ENCODE data around the gene FBXO21. TPM values are rescaled to one million over a fixed set of nuclear protein-coding genes. Genes with fewer than 3 reads are reported as not detected.
"Not testable (repeated sequence)": the region's sequence is repeated elsewhere in the genome, so short reads cannot be mapped to it uniquely, and the experiment has no call there.

Gene FBXO21
- total and polyA plus RNA-seq, 2 donors from 2014 or later: 28.9 to 45.0 TPM

- Histone ChIP-seq H3K36me3 (ENCODE audit: control insufficient read depth in 2 of 3, insufficient read depth in 3 of 3, low read length in 3 of 3) (no peaks in the 10 kb centered on the region), H3K4me1 (ENCODE audit: control insufficient read depth in 2 of 3, insufficient read depth in 2 of 3, low read depth in 1 of 3, low read length in 3 of 3) (no peaks in the 10 kb centered on the region), H3K9ac (ENCODE audit: low read length in 3 of 3) (no peak overlapping the region), H3K9me3 (ENCODE audit: control insufficient read depth in 2 of 3, insufficient read depth in 1 of 3, low read length in 3 of 3) (no peaks in the 10 kb centered on the region), H3K27ac (ENCODE audit: low read depth in 2 of 2, low read length in 2 of 2) (no peak overlapping the region), H3K4me3 (ENCODE audit: low read length in 3 of 3) (no peak overlapping the region), H3K27me3 (ENCODE audit: control insufficient read depth, insufficient read depth, low read length) (no peaks in the 10 kb centered on the region)
- no peak for TF ChIP-seq CTCF (IDR thresholded peaks at IDR 0.05; ENCODE audit: borderline replicate concordance, extremely low read depth, insufficient read depth)
- intact Hi-C loops (cut with DNase I): no loop called here
- FAIRE-seq: no peak
- DNase-seq: no peak
Measured at GRCh38 chr12:117226505-117226904, 36.2 kb upstream of the FBXO21 start.

- no peaks in the 10 kb centered on the region for H3K36me3 ChIP-seq (ENCODE audit: control insufficient read depth in 2 of 3, insufficient read depth in 3 of 3, low read length in 3 of 3)
- H3K4me1 ChIP-seq (ENCODE audit: control insufficient read depth in 2 of 3, insufficient read depth in 2 of 3, low read depth in 1 of 3, low read length in 3 of 3): no peaks in the 10 kb centered on the region
- H3K4me3 ChIP-seq (ENCODE audit: low read length in 3 of 3): no peak overlapping the region
- no peak overlapping the region for H3K9ac ChIP-seq (ENCODE audit: low read length in 3 of 3)
- no peaks in the 10 kb centered on the region for H3K27me3 ChIP-seq (ENCODE audit: control insufficient read depth, insufficient read depth, low read length)
- intact Hi-C loops (cut with DNase I): no loop called here
- DNase-seq: no peak
- no peaks in the 10 kb centered on the region for H3K9me3 ChIP-seq (ENCODE audit: control insufficient read depth in 2 of 3, insufficient read depth in 1 of 3, low read length in 3 of 3)
- H3K27ac ChIP-seq (ENCODE audit: low read depth in 2 of 2, low read length in 2 of 2): no peak overlapping the region
- no peak for FAIRE-seq
- TF ChIP-seq CTCF (IDR thresholded peaks at IDR 0.05; ENCODE audit: borderline replicate concordance, extremely low read depth, insufficient read depth): no peak
Measured at GRCh38 chr12:117225179-117225578, 34.9 kb upstream of the FBXO21 start.

GRCh38 chr12:117220947-117221346 is 30.7 kb upstream of the FBXO21 start:
- H3K27ac ChIP-seq (ENCODE audit: low read depth in 2 of 2, low read length in 2 of 2); intact Hi-C loops (cut with DNase I); H3K9ac ChIP-seq (ENCODE audit: low read length in 3 of 3); FAIRE-seq; H3K4me1 ChIP-seq (ENCODE audit: control insufficient read depth in 2 of 3, insufficient read depth in 2 of 3, low read depth in 1 of 3, low read length in 3 of 3); H3K9me3 ChIP-seq (ENCODE audit: control insufficient read depth in 2 of 3, insufficient read depth in 1 of 3, low read length in 3 of 3); H3K36me3 ChIP-seq (ENCODE audit: control insufficient read depth in 2 of 3, insufficient read depth in 3 of 3, low read length in 3 of 3); H3K27me3 ChIP-seq (ENCODE audit: control insufficient read depth, insufficient read depth, low read length); DNase-seq; H3K4me3 ChIP-seq (ENCODE audit: low read length in 3 of 3): not testable (repeated sequence)

- H3K4me3 ChIP-seq (ENCODE audit: low read length in 3 of 3): no peak overlapping the region
- DNase-seq (no peak), FAIRE-seq (no peak)
- no peak overlapping the region for H3K27ac ChIP-seq (ENCODE audit: low read depth in 2 of 2, low read length in 2 of 2)
- no peak for TF ChIP-seq CTCF (IDR thresholded peaks at IDR 0.05; ENCODE audit: borderline replicate concordance, extremely low read depth, insufficient read depth)
- no peaks in the 10 kb centered on the region for H3K9me3 ChIP-seq (ENCODE audit: control insufficient read depth in 2 of 3, insufficient read depth in 1 of 3, low read length in 3 of 3)
- no peak overlapping the region for H3K9ac ChIP-seq (ENCODE audit: low read length in 3 of 3)
- intact Hi-C loops (cut with DNase I): loop anchor here (10.0 kb wide), 1 partner anchor 627 kb away; no protein-coding TSS in a partner anchor
- no peaks in the 10 kb centered on the region for H3K36me3 ChIP-seq (ENCODE audit: control insufficient read depth in 2 of 3, insufficient read depth in 3 of 3, low read length in 3 of 3)
- H3K27me3 ChIP-seq (ENCODE audit: control insufficient read depth, insufficient read depth, low read length): no peaks in the 10 kb centered on the region
- H3K4me1 ChIP-seq (ENCODE audit: control insufficient read depth in 2 of 3, insufficient read depth in 2 of 3, low read depth in 1 of 3, low read length in 3 of 3): no peaks in the 10 kb centered on the region
Measured at GRCh38 chr12:117218149-117218548, 27.9 kb upstream of the FBXO21 start.
